ENCODE data around the gene SELENOK. TPM values are rescaled to one million over a fixed set of nuclear protein-coding genes. Genes with fewer than 3 reads are reported as not detected.

The SELENOK gene
- total RNA-seq, 3 donors from 2014 or later (not counting 1 experiment from before 2014, with no cell fraction given), result 79.2 to 116 (median 95.4) TPM

GRCh38 chr3:53836084-53836872, 55.4 kb downstream of the SELENOK start:
- Mint-ChIP-seq H3K27ac (no peak overlapping the region), H3K4me3 (no peak overlapping the region), H3K4me1 (no peaks in the 10 kb centered on the region), H3K36me3 (no peaks in the 10 kb centered on the region), H3K9me3 (no peaks in the 10 kb centered on the region), H3K27me3 (ENCODE audit: low read depth in 2 of 2) (no peaks in the 10 kb centered on the region)
- DNase-seq (no peak), ATAC-seq (no peak)
- intact Hi-C loops (cut with micrococcal nuclease), result no loop called here
- no peak for TF ChIP-seq CTCF (IDR thresholded peaks at IDR 0.05)
- WGBS (ENCODE audit: insufficient coverage), result 93% methylated on average over 9 of the region's 9 CpGs
- H3K36me3 ChIP-seq (ENCODE audit: control insufficient read depth, insufficient read depth, low read length), result no peaks in the 10 kb centered on the region
- H3K27ac ChIP-seq (ENCODE audit: low read length), result no peak overlapping the region
- no peaks in the 10 kb centered on the region for H3K9me3 ChIP-seq (ENCODE audit: control insufficient read depth, insufficient read depth, low read length)
- H3K4me3 ChIP-seq (ENCODE audit: low read length), result no peak overlapping the region
- peaks cover 4% of the 10 kb centered on the region for H3K4me1 ChIP-seq (ENCODE audit: control insufficient read depth, insufficient read depth, low read length)
- no peaks in the 10 kb centered on the region for H3K27me3 ChIP-seq (ENCODE audit: control insufficient read depth, insufficient read depth, low read length)

- Mint-ChIP-seq H3K27me3 (ENCODE audit: low read depth in 2 of 2) (no peaks in the 10 kb centered on the region), H3K9me3 (no peaks in the 10 kb centered on the region), H3K4me3 (no peak overlapping the region), H3K36me3 (no peaks in the 10 kb centered on the region), H3K27ac (no peak overlapping the region), H3K4me1 (no peaks in the 10 kb centered on the region)
- WGBS (ENCODE audit: insufficient coverage), result 54% methylated on average over 1 of the region's 1 CpG
- H3K36me3 ChIP-seq (ENCODE audit: control insufficient read depth, insufficient read depth, low read length), result no peaks in the 10 kb centered on the region
- no peaks in the 10 kb centered on the region for H3K9me3 ChIP-seq (ENCODE audit: control insufficient read depth, insufficient read depth, low read length)
- peaks cover 4% of the 10 kb centered on the region for H3K4me1 ChIP-seq (ENCODE audit: control insufficient read depth, insufficient read depth, low read length)
- H3K27ac ChIP-seq (ENCODE audit: low read length), result no peak overlapping the region
- no peak overlapping the region for H3K4me3 ChIP-seq (ENCODE audit: low read length)
- DNase-seq, result no peak
- ATAC-seq, result no peak
- H3K27me3 ChIP-seq (ENCODE audit: control insufficient read depth, insufficient read depth, low read length), result no peaks in the 10 kb centered on the region
- intact Hi-C loops (cut with micrococcal nuclease), result no loop called here
- no peak for TF ChIP-seq CTCF (IDR thresholded peaks at IDR 0.05)
Observed at GRCh38 chr3:53835257-53835656, 56.4 kb downstream of the SELENOK start.

- Mint-ChIP-seq H3K4me3 (no peak overlapping the region), H3K27ac (no peak overlapping the region), H3K27me3 (ENCODE audit: low read depth in 2 of 2) (no peaks in the 10 kb centered on the region), H3K36me3 (no peaks in the 10 kb centered on the region), H3K9me3 (no peaks in the 10 kb centered on the region), H3K4me1 (no peaks in the 10 kb centered on the region)
- WGBS (ENCODE audit: insufficient coverage), result 94% methylated on average over 6 of the region's 6 CpGs
- no peak for TF ChIP-seq CTCF (IDR thresholded peaks at IDR 0.05)
- Histone ChIP-seq H3K9me3 (ENCODE audit: control insufficient read depth, insufficient read depth, low read length) (no peaks in the 10 kb centered on the region), H3K27me3 (ENCODE audit: control insufficient read depth, insufficient read depth, low read length) (no peaks in the 10 kb centered on the region), H3K36me3 (ENCODE audit: control insufficient read depth, insufficient read depth, low read length) (no peaks in the 10 kb centered on the region), H3K4me3 (ENCODE audit: low read length) (no peak overlapping the region), H3K4me1 (ENCODE audit: control insufficient read depth, insufficient read depth, low read length) (peaks cover 4% of the 10 kb centered on the region), H3K27ac (ENCODE audit: low read length) (no peak overlapping the region)
- ATAC-seq (no peak), DNase-seq (no peak)
- intact Hi-C loops (cut with micrococcal nuclease), result no loop called here
Observed at GRCh38 chr3:53834429-53835095, 57.1 kb downstream of the SELENOK start.

Other genes with a start within 250 kb of the SELENOK start
- 1 to 10 TPM in 1 of 3 donors, under 1 TPM in 2; 0.02 to 1.6 (median 0.09) TPM for gene CHDH, start 45.4 kb downstream of the SELENOK start, total RNA-seq
- gene IL17RB, start 45.3 kb downstream of the SELENOK start, total RNA-seq, result under 1 TPM in 1 of 3 donors, not detected in 2; 0.25 TPM
- gene ACTR8, start 9.7 kb downstream of the SELENOK start, total RNA-seq, result 10 to 100 TPM; 32.5 to 54.2 (median 41.5) TPM
- under 1 TPM in 1 of 3 donors, not detected in 2; 0.49 TPM for gene CACNA2D3, start 230.7 kb upstream of the SELENOK start, total RNA-seq

Data from natural killer cell (primary cell).